Measurements from ENCODE around the gene APLNR. TPM values are rescaled to one million over a fixed set of nuclear protein-coding genes. Genes with fewer than 3 reads are reported as not detected.

The APLNR gene
- total RNA-seq, 1 experiment from 2014 or later, result not detected

- ChIA-PET POLR2A (no interaction called here), RAD21 (ENCODE audit: low non-redundant PET in 1 of 2, low total read pairs in 2 of 2, uncharacterized antibody in 2 of 2, unreplicated experiment in 2 of 2) (no interaction called here), CTCF (no interaction called here)
- H2AFZ ChIP-seq (ENCODE audit: low read depth, low read length, poor library complexity, severe bottlenecking), result no peak overlapping the region
- H3K9me3 ChIP-seq (ENCODE audit: control insufficient read depth in 1 of 2, insufficient read depth in 1 of 2, low read depth in 1 of 2, low read length in 2 of 2), result no peaks in the 10 kb centered on the region
- peaks cover 9% of the 10 kb centered on the region; the same call in 1 of the 2 replicates for H3K27me3 ChIP-seq (ENCODE audit: insufficient read depth, low read length)
- H3K4me1 ChIP-seq (ENCODE audit: control insufficient read depth in 1 of 2, insufficient read depth in 2 of 2, low read length in 2 of 2), result peaks cover 0 to 7% of the 10 kb centered on the region in 2 experiments; a peak in 1 of 4 replicates
- intact Hi-C loops (cut with micrococcal nuclease), result no loop called here
- H3K79me2 ChIP-seq (ENCODE audit: insufficient read depth, low read length), result no peaks in the 10 kb centered on the region
- DNase-seq (ENCODE audit: low read depth, low spot score) (no peak), ATAC-seq (no peak)
- TF ChIP-seq POLR2AphosphoS5 (IDR thresholded peaks at IDR 0.05; ENCODE audit: low read depth, low read length) (no peak), YY1 (IDR thresholded peaks at IDR 0.05; ENCODE audit: extremely low read depth, insufficient replicate concordance, low read depth, low read length) (no peak), JUND (IDR thresholded peaks at IDR 0.05) (no peak), CEBPB (IDR thresholded peaks at IDR 0.05; ENCODE audit: low read depth) (no peak), SP1 (IDR thresholded peaks at IDR 0.05; ENCODE audit: low read depth) (no peak), EZH2 (IDR thresholded peaks at IDR 0.05) (no peak), CBX3 (IDR thresholded peaks at IDR 0.05; ENCODE audit: low read depth) (no peak), EZH2phosphoT487 (IDR thresholded peaks at IDR 0.05; ENCODE audit: borderline replicate concordance) (no peak), MAX (IDR thresholded peaks at IDR 0.05) (no peak), FOSL1 (IDR thresholded peaks at IDR 0.05; ENCODE audit: low read depth) (no peak), EGR1 (IDR thresholded peaks at IDR 0.05; ENCODE audit: low read depth) (no peak), RAD21 (IDR thresholded peaks at IDR 0.05; ENCODE audit: low read depth) (no peak), SRF (IDR thresholded peaks at IDR 0.05; ENCODE audit: low read depth) (no peak), ATF3 (IDR thresholded peaks at IDR 0.05) (no peak), ELF1 (IDR thresholded peaks at IDR 0.05; ENCODE audit: borderline replicate concordance, low read depth) (no peak), SIN3A (IDR thresholded peaks at IDR 0.05; ENCODE audit: low read depth) (no peak)
- TF ChIP-seq, protein P1, sequence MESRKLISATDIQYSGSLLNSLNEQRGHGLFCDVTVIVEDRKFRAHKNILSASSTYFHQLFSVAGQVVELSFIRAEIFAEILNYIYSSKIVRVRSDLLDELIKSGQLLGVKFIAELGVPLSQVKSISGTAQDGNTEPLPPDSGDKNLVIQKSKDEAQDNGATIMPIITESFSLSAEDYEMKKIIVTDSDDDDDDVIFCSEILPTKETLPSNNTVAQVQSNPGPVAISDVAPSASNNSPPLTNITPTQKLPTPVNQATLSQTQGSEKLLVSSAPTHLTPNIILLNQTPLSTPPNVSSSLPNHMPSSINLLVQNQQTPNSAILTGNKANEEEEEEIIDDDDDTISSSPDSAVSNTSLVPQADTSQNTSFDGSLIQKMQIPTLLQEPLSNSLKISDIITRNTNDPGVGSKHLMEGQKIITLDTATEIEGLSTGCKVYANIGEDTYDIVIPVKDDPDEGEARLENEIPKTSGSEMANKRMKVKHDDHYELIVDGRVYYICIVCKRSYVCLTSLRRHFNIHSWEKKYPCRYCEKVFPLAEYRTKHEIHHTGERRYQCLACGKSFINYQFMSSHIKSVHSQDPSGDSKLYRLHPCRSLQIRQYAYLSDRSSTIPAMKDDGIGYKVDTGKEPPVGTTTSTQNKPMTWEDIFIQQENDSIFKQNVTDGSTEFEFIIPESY (IDR thresholded peaks at IDR 0.05; ENCODE audit: extremely low read depth, insufficient replicate concordance, low read length), result no peak
- TF ChIP-seq, protein P2, sequence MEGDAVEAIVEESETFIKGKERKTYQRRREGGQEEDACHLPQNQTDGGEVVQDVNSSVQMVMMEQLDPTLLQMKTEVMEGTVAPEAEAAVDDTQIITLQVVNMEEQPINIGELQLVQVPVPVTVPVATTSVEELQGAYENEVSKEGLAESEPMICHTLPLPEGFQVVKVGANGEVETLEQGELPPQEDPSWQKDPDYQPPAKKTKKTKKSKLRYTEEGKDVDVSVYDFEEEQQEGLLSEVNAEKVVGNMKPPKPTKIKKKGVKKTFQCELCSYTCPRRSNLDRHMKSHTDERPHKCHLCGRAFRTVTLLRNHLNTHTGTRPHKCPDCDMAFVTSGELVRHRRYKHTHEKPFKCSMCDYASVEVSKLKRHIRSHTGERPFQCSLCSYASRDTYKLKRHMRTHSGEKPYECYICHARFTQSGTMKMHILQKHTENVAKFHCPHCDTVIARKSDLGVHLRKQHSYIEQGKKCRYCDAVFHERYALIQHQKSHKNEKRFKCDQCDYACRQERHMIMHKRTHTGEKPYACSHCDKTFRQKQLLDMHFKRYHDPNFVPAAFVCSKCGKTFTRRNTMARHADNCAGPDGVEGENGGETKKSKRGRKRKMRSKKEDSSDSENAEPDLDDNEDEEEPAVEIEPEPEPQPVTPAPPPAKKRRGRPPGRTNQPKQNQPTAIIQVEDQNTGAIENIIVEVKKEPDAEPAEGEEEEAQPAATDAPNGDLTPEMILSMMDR (IDR thresholded peaks at IDR 0.05 in 2 of 3, conservative IDR thresholded peaks at IDR 0.05 in 1 of 3; ENCODE audit: borderline replicate concordance in 1 of 3, insufficient read depth in 1 of 3, low read depth in 2 of 3, low read length in 2 of 3), result no peak
- H3K36me3 ChIP-seq (ENCODE audit: control insufficient read depth in 1 of 2, insufficient read depth in 2 of 2, low read length in 2 of 2), result no peaks in the 10 kb centered on the region
- H3K27ac ChIP-seq (ENCODE audit: low read depth, low read length), result no peak overlapping the region
- no peaks in the 10 kb centered on the region for H4K20me1 ChIP-seq (ENCODE audit: insufficient read depth)
- H3K4me2 ChIP-seq (ENCODE audit: low read length), result no peak overlapping the region
- no peaks in the 10 kb centered on the region for H3K9me2 ChIP-seq (ENCODE audit: insufficient read depth)
- no TSS peak for BruUV-seq (replicated peaks)
- no peak overlapping the region for H3K4me3 ChIP-seq (replicated peaks in 1 of 2; ENCODE audit: low read depth in 1 of 2, low read length in 2 of 2)
- H3K9ac ChIP-seq (ENCODE audit: low read length), result no peak overlapping the region
Measured at GRCh38 chr11:57223601-57224000, 13.4 kb downstream of the APLNR start.

Data from HCT116 (cell line).